OCI-LY1 (cell line): Measurements from ENCODE around the gene MINDY4.

ENCODE experiments used
- H2AFZ ChIP-seq: fragments of 200-600 bp; sonication (generic), shearing (Covaris generic); 2 replicates; pipeline ENCODE4 v1.6.0; 2014; ENCODE audit warnings: antibody characterized with exemption, mild to moderate bottlenecking, low read length
- H3F3A ChIP-seq: fragments of 200-600 bp; sonication (generic), shearing (Covaris generic); 2 replicates; pipeline ENCODE4 v1.6.0; 2014; ENCODE audit warnings: mild to moderate bottlenecking, antibody characterized with exemption, low read length, moderate library complexity; ENCODE audit not compliant: insufficient read depth
- H3K27ac ChIP-seq: fragments of 200-600 bp; sonication (generic); 2 replicates; pipeline ENCODE4 v1.5.1; 2014; ENCODE audit warnings: low read length, mixed run types, mild to moderate bottlenecking, low read depth; ENCODE audit not compliant: poor library complexity, severe bottlenecking
- H3K27me3 ChIP-seq: fragments of 200-600 bp; sonication (generic); 2 replicates; pipeline ENCODE4 v1.6.0; 2014; ENCODE audit warnings: antibody characterized with exemption, mild to moderate bottlenecking, low read length, moderate library complexity; ENCODE audit not compliant: insufficient read depth
- H3K36me3 ChIP-seq: fragments of 200-600 bp; sonication (generic); 2 replicates; pipeline ENCODE4 v1.6.1; 2014; ENCODE audit warnings: mild to moderate bottlenecking, antibody characterized with exemption, low read length, moderate library complexity, mixed read lengths; ENCODE audit not compliant: insufficient read depth
- H3K4me1 ChIP-seq: fragments of 200-600 bp; sonication (generic); 2 replicates; pipeline ENCODE4 v1.5.1; 2014; ENCODE audit warnings: mild to moderate bottlenecking, low read length, moderate library complexity; ENCODE audit not compliant: insufficient read depth, severe bottlenecking
- H3K4me2 ChIP-seq: fragments of 200-600 bp; sonication (generic), shearing (Covaris generic); 2 replicates; pipeline ENCODE4 v1.6.1; 2014; ENCODE audit warnings: low read length
- H3K4me3 ChIP-seq: fragments of 200-600 bp; sonication (generic); 2 replicates; pipeline ENCODE4 v1.5.1; 2014; ENCODE audit warnings: low read length, low read depth, mild to moderate bottlenecking, mixed read lengths; ENCODE audit not compliant: poor library complexity, severe bottlenecking
- H3K79me2 ChIP-seq: fragments of 200-600 bp; shearing (Covaris generic); 2 replicates; pipeline ENCODE4 v1.6.1; 2016; ENCODE audit warnings: mixed run types, low read length, mixed read lengths; ENCODE audit not compliant: insufficient read depth
- H3K9ac ChIP-seq: fragments of 200-600 bp; sonication (generic), shearing (Covaris generic); 2 replicates; pipeline ENCODE4 v1.6.1; 2014; ENCODE audit warnings: mild to moderate bottlenecking, low read length, mixed read lengths
- H3K9me2 ChIP-seq: fragments of 200-600 bp; sonication (generic), shearing (Covaris generic); 2 replicates; pipeline ENCODE4 v1.6.1; 2014; ENCODE audit warnings: low read depth, mild to moderate bottlenecking, low read length, mixed read lengths
- H3K9me3 ChIP-seq: fragments of 200-600 bp; shearing (Covaris generic); 2 replicates; pipeline ENCODE4 v1.6.1; 2014; ENCODE audit warnings: low read length, mixed read lengths
- H4K20me1 ChIP-seq: fragments of 200-600 bp; sonication (generic), shearing (Covaris generic); 2 replicates; pipeline ENCODE4 v1.6.0; 2016; ENCODE audit warnings: mild to moderate bottlenecking, low read length; ENCODE audit not compliant: insufficient read depth
- EZH2 ChIP-seq: fragments of 200-600 bp; sonication (generic), shearing (Covaris generic); IDR thresholded peaks from 2 replicates; pipeline ENCODE4 v1.8.0; 2017; ENCODE audit warnings: borderline replicate concordance, mixed run types, mild to moderate bottlenecking, antibody characterized with exemption, low read length, moderate library complexity, mixed read lengths
- TF ChIP-seq, protein P1 (sequence below): fragments of 200-600 bp; sonication (generic), shearing (Covaris generic); IDR thresholded peaks from 2 replicates; pipeline ENCODE4 v1.5.1; 2017; ENCODE audit warnings: mild to moderate bottlenecking, antibody characterized with exemption, low read length, moderate library complexity, mixed read lengths

MINDY4 gene

DNA sequence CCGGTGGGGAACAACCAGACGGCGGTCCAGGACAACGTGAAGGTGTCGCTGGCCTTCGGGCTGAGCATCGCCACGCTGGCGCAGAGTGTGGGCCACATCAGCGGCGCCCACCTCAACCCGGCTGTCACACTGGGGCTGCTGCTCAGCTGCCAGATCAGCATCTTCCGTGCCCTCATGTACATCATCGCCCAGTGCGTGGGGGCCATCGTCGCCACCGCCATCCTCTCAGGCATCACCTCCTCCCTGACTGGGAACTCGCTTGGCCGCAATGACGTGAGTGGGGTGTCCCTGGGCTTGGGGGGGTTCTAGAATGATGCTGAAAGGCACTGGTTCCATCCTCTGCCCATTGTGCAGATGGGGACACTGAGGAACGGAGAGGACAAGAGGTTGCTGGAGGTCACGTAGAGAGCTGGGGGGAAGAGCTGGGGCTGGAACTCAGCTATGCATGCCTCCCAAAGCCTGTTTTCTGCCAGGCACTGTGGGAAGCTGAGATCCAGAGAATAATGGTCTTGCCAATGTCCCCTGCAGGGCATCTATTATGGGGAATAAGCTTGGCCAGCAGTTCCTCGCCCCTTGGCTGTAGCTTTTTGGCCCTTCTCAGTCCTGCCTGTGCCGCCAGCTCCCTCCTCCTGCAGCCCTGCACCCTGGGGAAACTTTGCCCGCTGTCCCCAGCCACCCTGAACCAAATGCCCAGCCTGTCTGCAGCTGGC is 141.0 kb downstream of the MINDY4 start:
- no peak for TF ChIP-seq EZH2
- TF ChIP-seq, protein P1, sequence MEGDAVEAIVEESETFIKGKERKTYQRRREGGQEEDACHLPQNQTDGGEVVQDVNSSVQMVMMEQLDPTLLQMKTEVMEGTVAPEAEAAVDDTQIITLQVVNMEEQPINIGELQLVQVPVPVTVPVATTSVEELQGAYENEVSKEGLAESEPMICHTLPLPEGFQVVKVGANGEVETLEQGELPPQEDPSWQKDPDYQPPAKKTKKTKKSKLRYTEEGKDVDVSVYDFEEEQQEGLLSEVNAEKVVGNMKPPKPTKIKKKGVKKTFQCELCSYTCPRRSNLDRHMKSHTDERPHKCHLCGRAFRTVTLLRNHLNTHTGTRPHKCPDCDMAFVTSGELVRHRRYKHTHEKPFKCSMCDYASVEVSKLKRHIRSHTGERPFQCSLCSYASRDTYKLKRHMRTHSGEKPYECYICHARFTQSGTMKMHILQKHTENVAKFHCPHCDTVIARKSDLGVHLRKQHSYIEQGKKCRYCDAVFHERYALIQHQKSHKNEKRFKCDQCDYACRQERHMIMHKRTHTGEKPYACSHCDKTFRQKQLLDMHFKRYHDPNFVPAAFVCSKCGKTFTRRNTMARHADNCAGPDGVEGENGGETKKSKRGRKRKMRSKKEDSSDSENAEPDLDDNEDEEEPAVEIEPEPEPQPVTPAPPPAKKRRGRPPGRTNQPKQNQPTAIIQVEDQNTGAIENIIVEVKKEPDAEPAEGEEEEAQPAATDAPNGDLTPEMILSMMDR: no peak
- no peaks in the 10 kb centered on the region for H3K4me1 ChIP-seq
- H3F3A ChIP-seq: no peaks in the 10 kb centered on the region
- no peaks in the 10 kb centered on the region for H4K20me1 ChIP-seq
- H3K36me3 ChIP-seq: no peaks in the 10 kb centered on the region
- H3K79me2 ChIP-seq: no peaks in the 10 kb centered on the region
- no peak overlapping the region for H3K4me3 ChIP-seq
- H3K27me3 ChIP-seq: no peaks in the 10 kb centered on the region; the same call in 1 of the 2 replicates
- H3K9ac ChIP-seq: no peak overlapping the region
- no peak overlapping the region for H2AFZ ChIP-seq
- no peak overlapping the region for H3K27ac ChIP-seq
- H3K4me2 ChIP-seq: no peak overlapping the region
- H3K9me3 ChIP-seq: no peaks in the 10 kb centered on the region
- H3K9me2 ChIP-seq: no peaks in the 10 kb centered on the region

DNA sequence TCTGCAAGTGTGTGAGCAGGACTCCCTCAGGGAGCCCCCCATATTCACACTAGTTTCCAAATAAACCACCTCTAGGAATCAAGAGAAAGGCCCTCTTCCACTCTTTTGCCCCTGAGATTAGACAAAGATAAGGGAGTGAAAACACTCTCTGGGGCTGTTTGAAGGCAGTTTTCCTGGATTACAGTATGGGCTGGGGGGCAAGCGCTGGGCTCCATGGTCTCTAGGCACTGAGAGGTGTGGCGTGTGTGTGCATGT is 141.4 kb downstream of the MINDY4 start:
- H4K20me1 ChIP-seq: no peaks in the 10 kb centered on the region
- H3K36me3 ChIP-seq: no peaks in the 10 kb centered on the region
- no peak overlapping the region for H2AFZ ChIP-seq
- no peaks in the 10 kb centered on the region for H3K4me1 ChIP-seq
- H3K9me2 ChIP-seq: no peaks in the 10 kb centered on the region
- no peaks in the 10 kb centered on the region; the same call in 1 of the 2 replicates for H3K27me3 ChIP-seq
- H3K4me3 ChIP-seq: no peak overlapping the region
- no peaks in the 10 kb centered on the region for H3F3A ChIP-seq
- no peaks in the 10 kb centered on the region for H3K9me3 ChIP-seq
- no peak overlapping the region for H3K27ac ChIP-seq
- H3K79me2 ChIP-seq: no peaks in the 10 kb centered on the region
- TF ChIP-seq, protein P1: no peak
- TF ChIP-seq EZH2: no peak
- H3K4me2 ChIP-seq: no peak overlapping the region
- no peak overlapping the region for H3K9ac ChIP-seq

DNA sequence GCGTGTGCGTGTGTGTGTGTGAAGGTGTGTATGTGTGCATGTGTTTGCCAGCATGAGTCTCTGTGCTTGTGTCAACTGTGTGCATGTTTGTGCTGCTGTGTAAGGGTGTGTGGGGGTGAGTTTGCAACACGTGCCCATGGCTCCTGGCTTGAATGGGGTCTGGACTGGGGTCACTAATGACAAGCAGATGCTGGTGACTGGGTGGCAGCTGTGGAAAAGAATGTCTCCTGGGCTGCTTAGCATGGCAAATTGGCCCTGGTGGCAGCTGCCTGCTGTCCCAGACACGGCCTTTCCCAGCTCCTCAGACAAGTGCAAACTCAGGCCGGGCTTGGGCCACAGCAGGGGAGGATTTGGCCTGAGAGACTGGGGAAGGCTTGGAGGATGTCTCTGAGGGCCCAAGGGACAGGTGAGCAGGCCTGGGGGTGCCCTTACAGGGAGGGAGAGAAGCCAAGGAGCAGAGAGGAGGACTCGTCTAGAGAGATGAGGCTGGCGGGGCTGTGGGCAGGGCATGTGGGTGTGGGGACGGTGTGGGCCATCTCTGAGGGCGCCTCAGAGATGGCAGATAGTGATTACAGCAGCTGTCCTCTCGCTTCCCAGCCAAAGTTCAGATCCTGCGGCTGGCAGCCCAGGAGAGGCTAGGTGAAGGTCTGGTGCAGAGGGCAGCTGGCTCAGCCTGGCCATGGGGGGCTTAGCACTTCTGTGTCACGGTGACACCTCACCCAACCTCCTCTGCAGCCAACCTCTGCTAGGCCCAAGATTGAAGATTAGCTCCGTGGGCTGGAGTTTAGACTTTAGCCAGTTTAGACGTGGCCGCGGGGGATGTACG is 142.0 kb downstream of the MINDY4 start:
- Histone ChIP-seq H3K4me1 (no peaks in the 10 kb centered on the region), H3K27ac (no peak overlapping the region), H3K9ac (no peak overlapping the region)

More for the DNA sequence above, 142.0 kb downstream of the MINDY4 start:
- Histone ChIP-seq H3F3A (no peaks in the 10 kb centered on the region), H3K4me3 (no peak overlapping the region), H2AFZ (no peak overlapping the region), H4K20me1 (no peaks in the 10 kb centered on the region), H3K27me3 (no peaks in the 10 kb centered on the region; the same call in 1 of the 2 replicates), H3K4me2 (no peak overlapping the region), H3K36me3 (no peaks in the 10 kb centered on the region), H3K9me2 (no peaks in the 10 kb centered on the region), H3K79me2 (no peaks in the 10 kb centered on the region), H3K9me3 (no peaks in the 10 kb centered on the region)
- TF ChIP-seq EZH2: no peak
- TF ChIP-seq, protein P1: no peak
